ENCODE measurements around the gene PTGS1. TPM values are rescaled to one million over a fixed set of nuclear protein-coding genes. Genes with fewer than 3 reads are reported as not detected.

Gene PTGS1
- polyA plus RNA-seq, 1 donor (not counting 4 experiments of a cell fraction or from before 2014, with no cell fraction given), result 4.5 TPM

DNA sequence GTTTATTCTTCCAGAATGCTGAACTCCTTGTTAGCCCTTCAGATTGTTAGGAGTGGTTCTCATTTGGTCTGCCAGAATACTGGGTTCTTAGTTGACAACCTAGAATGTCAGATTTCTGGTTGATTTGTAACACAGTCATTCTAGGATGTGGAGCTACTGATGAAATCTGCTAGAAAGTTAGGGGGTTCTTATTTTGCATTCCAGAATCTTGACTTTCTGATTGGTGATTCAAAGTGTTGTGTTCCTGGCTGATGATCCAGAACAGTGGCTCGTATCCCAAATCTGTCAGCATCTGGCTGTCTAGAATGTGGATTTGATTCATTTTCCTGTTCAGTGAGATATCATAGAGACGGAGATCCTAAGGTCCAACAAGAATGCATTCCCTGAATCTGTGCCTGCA, 21.9 kb downstream of the PTGS1 start:
- no peak for DNase-seq (ENCODE audit: low read depth, low spot score)
- Histone ChIP-seq H3K27ac (ENCODE audit: control insufficient read depth, insufficient read depth, low read length) (no peak overlapping the region), H3K4me3 (ENCODE audit: control insufficient read depth in 2 of 3, extremely low read depth in 1 of 3, insufficient read depth in 2 of 3, low read depth in 1 of 3, low read length in 3 of 3) (no peak overlapping the region), H3K79me2 (ENCODE audit: control insufficient read depth, insufficient read depth, low read length) (no peaks in the 10 kb centered on the region), H2AFZ (ENCODE audit: control insufficient read depth, low read length) (no peak overlapping the region), H3K9me3 (ENCODE audit: control insufficient read depth, low read depth, low read length) (no peaks in the 10 kb centered on the region), H3K9me1 (ENCODE audit: control insufficient read depth, extremely low read depth, insufficient read depth, low read length) (no peaks in the 10 kb centered on the region), H3K9ac (ENCODE audit: control insufficient read depth, extremely low read depth, insufficient read depth, low read length) (no peak overlapping the region), H3K4me1 (ENCODE audit: control insufficient read depth, extremely low read depth, insufficient read depth, low read length) (peaks cover 33% of the 10 kb centered on the region), H3K36me3 (ENCODE audit: control insufficient read depth in 2 of 2, extremely low read depth in 1 of 2, insufficient read depth in 2 of 2, low read length in 2 of 2) (no peaks in the 10 kb centered on the region), H4K20me1 (ENCODE audit: control insufficient read depth, extremely low read depth, insufficient read depth, low read length) (no peaks in the 10 kb centered on the region), H3K27me3 (ENCODE audit: control insufficient read depth, extremely low read depth, insufficient read depth, low read length) (no peaks in the 10 kb centered on the region), H3K4me2 (ENCODE audit: control insufficient read depth, extremely low read depth, insufficient read depth, low read depth, low read length) (no peak overlapping the region)
- FAIRE-seq, result no peak
- dilution Hi-C loops (cut with MboI; ENCODE audit: extremely low pct_ligation_motif_present, low sequenced_read_pairs), result no loop called here
- TF ChIP-seq, protein P1, sequence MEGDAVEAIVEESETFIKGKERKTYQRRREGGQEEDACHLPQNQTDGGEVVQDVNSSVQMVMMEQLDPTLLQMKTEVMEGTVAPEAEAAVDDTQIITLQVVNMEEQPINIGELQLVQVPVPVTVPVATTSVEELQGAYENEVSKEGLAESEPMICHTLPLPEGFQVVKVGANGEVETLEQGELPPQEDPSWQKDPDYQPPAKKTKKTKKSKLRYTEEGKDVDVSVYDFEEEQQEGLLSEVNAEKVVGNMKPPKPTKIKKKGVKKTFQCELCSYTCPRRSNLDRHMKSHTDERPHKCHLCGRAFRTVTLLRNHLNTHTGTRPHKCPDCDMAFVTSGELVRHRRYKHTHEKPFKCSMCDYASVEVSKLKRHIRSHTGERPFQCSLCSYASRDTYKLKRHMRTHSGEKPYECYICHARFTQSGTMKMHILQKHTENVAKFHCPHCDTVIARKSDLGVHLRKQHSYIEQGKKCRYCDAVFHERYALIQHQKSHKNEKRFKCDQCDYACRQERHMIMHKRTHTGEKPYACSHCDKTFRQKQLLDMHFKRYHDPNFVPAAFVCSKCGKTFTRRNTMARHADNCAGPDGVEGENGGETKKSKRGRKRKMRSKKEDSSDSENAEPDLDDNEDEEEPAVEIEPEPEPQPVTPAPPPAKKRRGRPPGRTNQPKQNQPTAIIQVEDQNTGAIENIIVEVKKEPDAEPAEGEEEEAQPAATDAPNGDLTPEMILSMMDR (optimal IDR thresholded peaks at IDR 0.05 in 1 of 3, IDR thresholded peaks at IDR 0.05 in 1 of 3, conservative IDR thresholded peaks at IDR 0.05 in 1 of 3; ENCODE audit: extremely low read depth in 1 of 3, insufficient read depth in 2 of 3, low read length in 3 of 3), result no peak
- TF ChIP-seq EZH2 (IDR thresholded peaks at IDR 0.05; ENCODE audit: low read length), result no peak

DNA sequence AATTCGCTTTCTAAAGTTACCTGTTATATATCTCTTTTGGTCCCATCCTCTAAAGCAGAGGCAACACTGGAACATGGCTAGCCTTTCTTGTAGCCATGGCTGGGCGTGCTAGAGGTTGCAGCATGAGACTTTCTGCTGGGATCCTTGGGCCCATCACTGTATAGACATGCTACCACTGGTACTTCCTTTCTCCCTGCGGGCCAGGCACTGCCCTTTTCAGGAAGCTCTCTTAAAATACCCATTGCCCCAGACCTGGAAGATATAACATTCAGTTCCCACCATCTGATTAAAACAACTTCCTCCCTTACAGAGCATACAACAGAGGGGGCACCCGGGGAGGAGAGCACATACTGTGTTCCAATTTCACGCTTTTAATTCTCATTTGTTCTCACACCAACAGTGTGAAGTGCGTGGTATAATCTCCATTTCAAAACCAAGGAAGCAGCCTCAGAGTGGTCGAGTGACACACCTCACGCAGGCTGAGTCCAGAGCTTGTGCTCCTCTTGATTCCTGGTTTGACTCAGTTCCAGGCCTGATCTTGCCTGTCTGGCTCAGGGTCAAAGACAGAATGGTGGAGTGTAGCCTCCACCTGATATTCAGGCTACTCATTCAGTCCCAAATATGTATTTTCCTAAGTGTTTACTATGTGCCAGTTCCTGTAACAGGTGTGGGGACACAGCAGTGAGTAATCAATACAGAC, 22.6 kb downstream of the PTGS1 start:
- Histone ChIP-seq H3K4me1 (ENCODE audit: control insufficient read depth, extremely low read depth, insufficient read depth, low read length) (peaks cover 33% of the 10 kb centered on the region), H3K9me3 (ENCODE audit: control insufficient read depth, low read depth, low read length) (no peaks in the 10 kb centered on the region), H3K4me3 (ENCODE audit: control insufficient read depth in 2 of 3, extremely low read depth in 1 of 3, insufficient read depth in 2 of 3, low read depth in 1 of 3, low read length in 3 of 3) (no peak overlapping the region), H3K36me3 (ENCODE audit: control insufficient read depth in 2 of 2, extremely low read depth in 1 of 2, insufficient read depth in 2 of 2, low read length in 2 of 2) (no peaks in the 10 kb centered on the region), H3K9me1 (ENCODE audit: control insufficient read depth, extremely low read depth, insufficient read depth, low read length) (no peaks in the 10 kb centered on the region), H3K9ac (ENCODE audit: control insufficient read depth, extremely low read depth, insufficient read depth, low read length) (no peak overlapping the region), H4K20me1 (ENCODE audit: control insufficient read depth, extremely low read depth, insufficient read depth, low read length) (no peaks in the 10 kb centered on the region), H3K27ac (ENCODE audit: control insufficient read depth, insufficient read depth, low read length) (no peak overlapping the region), H2AFZ (ENCODE audit: control insufficient read depth, low read length) (no peak overlapping the region), H3K27me3 (ENCODE audit: control insufficient read depth, extremely low read depth, insufficient read depth, low read length) (no peaks in the 10 kb centered on the region), H3K79me2 (ENCODE audit: control insufficient read depth, insufficient read depth, low read length) (no peaks in the 10 kb centered on the region), H3K4me2 (ENCODE audit: control insufficient read depth, extremely low read depth, insufficient read depth, low read depth, low read length) (no peak overlapping the region)
- FAIRE-seq, result peak; percentile 77
- dilution Hi-C loops (cut with MboI; ENCODE audit: extremely low pct_ligation_motif_present, low sequenced_read_pairs), result no loop called here
- TF ChIP-seq EZH2 (IDR thresholded peaks at IDR 0.05; ENCODE audit: low read length), result no peak
- TF ChIP-seq, protein P1 (optimal IDR thresholded peaks at IDR 0.05 in 1 of 3, IDR thresholded peaks at IDR 0.05 in 1 of 3, conservative IDR thresholded peaks at IDR 0.05 in 1 of 3; ENCODE audit: extremely low read depth in 1 of 3, insufficient read depth in 2 of 3, low read length in 3 of 3), result no peak
- no peak for DNase-seq (ENCODE audit: low read depth, low spot score)
